Mammary epithelial cell (primary cell): ENCODE measurements around the gene NUAK1.

Experiments used
- CTCF ChIP-seq, 2 donors: IDR thresholded peaks in 1 of 2; conservative IDR thresholded peaks in 1 of 2; 2 replicates each; pipeline ENCODE4 v1.5.1; 2011 to 2012; ENCODE audit warnings: inconsistent platforms in 2 of 2, low read length in 2 of 2, mild to moderate bottlenecking in 2 of 2, control low read depth in 1 of 2, low read depth in 1 of 2; ENCODE audit not compliant: insufficient read depth in 1 of 2; ENCODE audit errors: extremely low read depth in 1 of 2
- EZH2 ChIP-seq: IDR thresholded peaks from 2 replicates; pipeline ENCODE4 v1.6.1; 2012; ENCODE audit warnings: low read length, inconsistent platforms, borderline replicate concordance

- TF ChIP-seq CTCF (conservative IDR thresholded peaks at IDR 0.05 in 1 of 2, IDR thresholded peaks at IDR 0.05 in 1 of 2; ENCODE audit: extremely low read depth in 1 of 2, insufficient read depth in 1 of 2, low read depth in 1 of 2, low read length in 2 of 2) (no peak), EZH2 (no peak)
These were observed 72.6 kb downstream of the NUAK1 start for GRCh38 chr12:106066051-106066705.
